GM10266 (cell line): ENCODE data around the gene C5orf63.
A peak's percentile ranks its signal among the peaks of the same experiment; 100 is the strongest.

Source experiments
- DNase-seq: peaks from one replicate; pipeline ENCODE4 v3.0.0; 2012; ENCODE audit errors: extremely low spot score
- TF ChIP-seq, protein P1 (sequence below): IDR thresholded peaks from 2 replicates; pipeline ENCODE4 v1.5.1; 2012; ENCODE audit warnings: mild to moderate bottlenecking, low read depth; ENCODE audit not compliant: control insufficient read depth, insufficient read depth; ENCODE audit errors: missing control alignments

The C5orf63 gene

DNA sequence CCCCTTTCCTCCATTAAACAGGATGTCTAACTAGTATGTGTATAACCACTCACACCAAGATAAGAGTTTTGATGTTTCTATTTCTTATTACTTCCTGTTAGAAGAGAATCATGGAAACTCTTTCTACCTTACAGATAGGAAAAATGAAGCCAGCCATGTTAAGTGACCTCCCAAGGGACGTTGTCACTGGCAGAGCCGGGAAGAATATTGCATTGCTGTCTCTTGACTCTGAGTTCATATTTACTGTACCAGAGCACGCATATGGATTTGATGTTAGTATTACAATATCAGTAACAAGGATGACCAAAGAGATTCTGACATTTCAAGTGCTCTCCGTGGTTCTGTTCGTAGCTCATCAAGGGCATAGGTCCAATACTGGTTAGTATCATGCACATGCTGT, 12.5 kb upstream of the C5orf63 start:
- TF ChIP-seq, protein P1, sequence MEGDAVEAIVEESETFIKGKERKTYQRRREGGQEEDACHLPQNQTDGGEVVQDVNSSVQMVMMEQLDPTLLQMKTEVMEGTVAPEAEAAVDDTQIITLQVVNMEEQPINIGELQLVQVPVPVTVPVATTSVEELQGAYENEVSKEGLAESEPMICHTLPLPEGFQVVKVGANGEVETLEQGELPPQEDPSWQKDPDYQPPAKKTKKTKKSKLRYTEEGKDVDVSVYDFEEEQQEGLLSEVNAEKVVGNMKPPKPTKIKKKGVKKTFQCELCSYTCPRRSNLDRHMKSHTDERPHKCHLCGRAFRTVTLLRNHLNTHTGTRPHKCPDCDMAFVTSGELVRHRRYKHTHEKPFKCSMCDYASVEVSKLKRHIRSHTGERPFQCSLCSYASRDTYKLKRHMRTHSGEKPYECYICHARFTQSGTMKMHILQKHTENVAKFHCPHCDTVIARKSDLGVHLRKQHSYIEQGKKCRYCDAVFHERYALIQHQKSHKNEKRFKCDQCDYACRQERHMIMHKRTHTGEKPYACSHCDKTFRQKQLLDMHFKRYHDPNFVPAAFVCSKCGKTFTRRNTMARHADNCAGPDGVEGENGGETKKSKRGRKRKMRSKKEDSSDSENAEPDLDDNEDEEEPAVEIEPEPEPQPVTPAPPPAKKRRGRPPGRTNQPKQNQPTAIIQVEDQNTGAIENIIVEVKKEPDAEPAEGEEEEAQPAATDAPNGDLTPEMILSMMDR: no peak
- DNase-seq: no peak

DNA sequence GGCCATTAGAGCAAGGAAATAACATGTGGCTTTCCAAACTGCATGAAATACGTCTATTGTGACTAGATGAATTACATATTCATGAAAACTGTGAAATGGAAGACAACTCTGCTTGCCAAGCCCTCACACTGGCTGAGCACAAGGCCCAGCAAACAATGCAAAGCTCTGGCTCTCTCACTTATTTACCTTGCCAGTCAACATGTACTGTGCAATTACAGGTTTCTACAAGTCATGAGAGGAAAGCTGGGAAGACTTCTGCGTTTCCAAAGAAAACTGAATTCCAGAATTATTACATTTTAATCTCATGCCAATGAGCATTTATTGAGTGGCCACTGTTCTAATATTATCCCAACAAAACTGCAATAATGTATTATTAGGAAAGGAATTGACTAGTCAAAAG, 12.1 kb upstream of the C5orf63 start:
- DNase-seq: no peak
- TF ChIP-seq, protein P1: no peak

DNA sequence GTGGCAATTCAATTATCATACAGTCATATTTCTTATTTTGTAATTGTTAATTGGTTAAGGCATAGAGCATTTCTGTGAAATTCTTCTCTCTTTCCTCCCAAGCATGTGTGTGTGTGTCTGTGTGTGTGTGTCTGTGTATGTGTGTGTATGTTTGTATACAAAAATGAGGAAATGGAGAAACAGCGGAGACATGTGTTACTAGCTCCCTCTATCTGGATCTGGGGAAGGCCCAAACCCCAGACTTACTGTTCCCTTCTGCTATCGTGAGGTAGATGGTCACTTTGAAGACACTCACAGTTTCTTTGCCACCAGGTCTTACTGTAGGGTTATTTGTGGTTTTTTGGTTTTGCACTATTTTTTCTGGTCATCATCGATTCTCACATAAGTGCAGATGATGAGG, 11.4 kb upstream of the C5orf63 start:
- no peak for DNase-seq
- TF ChIP-seq, protein P1: peak; percentile 9

DNA sequence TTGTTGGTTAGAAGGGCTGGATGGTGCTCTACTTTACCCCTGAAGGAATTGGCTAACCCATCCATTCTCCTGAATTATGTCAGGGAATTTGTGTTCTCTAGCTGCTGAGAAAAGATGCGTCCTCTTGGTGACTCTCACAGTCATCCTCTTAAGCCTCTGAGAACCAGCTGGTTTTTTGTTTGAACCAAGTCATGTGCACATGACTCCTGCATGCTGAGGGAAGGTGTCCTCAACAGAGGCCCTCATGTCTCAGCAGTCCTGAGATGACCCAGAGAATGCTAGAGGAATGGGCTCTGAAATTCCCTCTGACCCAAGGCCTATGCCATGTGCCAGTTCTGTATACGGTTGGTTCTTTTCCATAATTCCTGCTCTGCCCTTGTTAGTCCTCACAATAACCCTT, 10.4 kb upstream of the C5orf63 start:
- no peak for DNase-seq
- TF ChIP-seq, protein P1: no peak

DNA sequence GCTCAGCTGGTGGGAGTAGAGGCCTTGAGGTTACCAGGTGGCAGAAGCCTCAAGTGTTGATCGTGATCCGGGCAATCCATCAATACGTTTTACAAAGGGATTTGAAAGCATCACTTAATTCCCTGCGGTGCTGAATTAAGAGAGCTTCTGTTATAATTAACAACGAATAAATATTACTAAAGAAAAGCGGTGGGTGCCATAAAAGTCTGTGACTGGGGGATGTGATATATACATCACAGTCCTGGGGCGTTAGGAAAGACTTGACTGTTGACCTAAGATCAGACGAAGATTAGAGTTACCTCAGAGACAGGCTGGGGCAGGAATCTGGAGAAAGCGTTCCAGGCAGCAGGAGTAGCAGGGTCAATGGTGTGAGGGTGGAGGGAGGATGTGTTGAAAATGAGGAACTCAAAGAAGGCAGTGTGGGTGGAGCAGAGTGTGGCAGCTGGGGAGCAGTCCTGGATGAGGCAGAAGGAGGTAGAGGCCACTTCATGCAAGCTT, 6.7 kb upstream of the C5orf63 start:
- TF ChIP-seq, protein P1: no peak
- DNase-seq: no peak

DNA sequence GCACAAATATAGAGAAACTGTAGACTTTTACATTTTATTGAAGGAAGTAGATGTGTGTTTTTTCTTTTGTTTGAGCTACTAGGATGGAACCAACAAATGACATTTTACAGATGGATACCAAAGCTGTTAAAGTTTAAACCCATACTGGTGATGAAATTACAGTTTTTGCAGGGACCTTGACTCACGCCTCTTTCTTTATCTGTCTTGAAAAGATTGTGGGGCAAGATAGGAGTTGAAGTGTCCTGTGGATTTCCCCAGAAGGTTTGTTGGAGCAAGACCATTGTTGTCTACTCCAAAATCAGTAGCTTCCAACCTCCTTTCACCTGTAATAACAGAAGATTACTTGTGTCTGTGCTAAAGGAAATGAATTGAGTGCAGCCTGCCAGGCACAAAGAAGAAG, 4.1 kb upstream of the C5orf63 start:
- no peak for DNase-seq
- TF ChIP-seq, protein P1: no peak

DNA sequence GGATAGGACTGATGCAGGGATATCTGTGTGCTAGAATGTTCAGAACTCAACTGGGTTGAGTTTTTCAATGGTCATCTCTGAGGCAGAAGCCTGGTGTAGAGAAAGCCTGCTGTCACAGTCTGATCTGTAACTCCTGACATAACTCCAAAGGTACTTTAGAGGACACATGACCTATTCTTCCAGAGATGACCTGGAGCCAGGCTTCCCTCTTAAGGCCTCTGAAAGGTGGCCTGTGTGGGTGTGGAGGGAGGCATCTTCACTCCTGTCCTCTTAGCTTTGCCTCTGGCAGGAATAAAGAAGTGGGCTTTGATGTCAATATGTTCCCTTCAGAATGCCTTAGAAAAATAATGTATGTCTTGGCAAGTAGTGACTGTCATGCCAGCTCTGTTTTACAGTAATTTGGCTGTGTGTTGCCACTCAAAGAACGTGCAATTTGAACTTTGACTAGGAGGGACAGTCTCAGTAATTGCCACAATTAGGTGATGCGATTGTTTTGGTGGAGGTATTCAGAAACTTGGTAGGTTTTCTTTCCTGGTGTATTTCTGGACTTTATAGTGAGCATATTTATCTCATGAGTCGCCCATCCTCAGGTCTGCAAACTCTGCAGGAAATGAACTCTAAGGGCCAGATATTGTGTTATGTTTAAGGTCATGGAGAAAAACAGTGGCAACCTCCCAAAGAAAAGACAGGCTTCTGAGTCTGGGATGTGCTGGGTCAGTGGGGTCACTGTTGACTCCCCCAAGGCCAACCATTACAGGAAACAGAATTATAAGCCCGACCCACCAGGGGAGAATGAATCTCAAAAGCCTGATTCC, 3.2 kb upstream of the C5orf63 start:
- TF ChIP-seq, protein P1: no peak
- DNase-seq: no peak
